ENCODE results near the gene DTX1. TPM values are rescaled to one million over a fixed set of nuclear protein-coding genes. Genes with fewer than 3 reads are reported as not detected.

Gene DTX1
- total RNA-seq, 1 donor from 2014 or later, result 79.4 TPM

DNA sequence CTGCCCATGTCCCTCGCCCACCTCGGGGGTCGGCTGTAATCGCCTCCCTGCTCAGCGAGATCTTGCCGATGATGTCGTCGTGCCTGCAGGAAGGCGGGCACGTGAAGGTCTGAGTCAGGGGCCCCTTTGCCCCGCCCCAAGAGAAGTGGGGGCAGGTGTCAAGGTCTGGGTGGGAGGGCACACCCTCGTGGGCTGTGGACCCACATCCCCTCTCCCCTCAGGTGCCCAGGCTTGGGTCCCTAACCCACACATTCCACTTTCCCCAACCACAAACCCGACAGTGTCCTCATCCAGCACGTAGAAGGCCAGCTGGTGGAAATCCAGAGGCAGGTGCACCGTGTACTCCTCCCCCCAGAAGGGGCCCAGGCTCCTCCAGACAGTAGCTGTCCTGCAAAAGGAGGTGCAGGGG is 71.3 kb downstream of the DTX1 start:
- intact Hi-C loops (cut with micrococcal nuclease), result no loop called here
- ChIA-PET POLR2A (no interaction called here), CTCF (interaction anchor here (0.7 kb wide), 1 partner anchor 25 kb away, joined by 3 read pairs; no protein-coding TSS in a partner anchor)
- H3K4me3 Mint-ChIP-seq, result no peak overlapping the region
- ATAC-seq (ENCODE audit: low read depth), result no peak
- TF ChIP-seq, protein P1, sequence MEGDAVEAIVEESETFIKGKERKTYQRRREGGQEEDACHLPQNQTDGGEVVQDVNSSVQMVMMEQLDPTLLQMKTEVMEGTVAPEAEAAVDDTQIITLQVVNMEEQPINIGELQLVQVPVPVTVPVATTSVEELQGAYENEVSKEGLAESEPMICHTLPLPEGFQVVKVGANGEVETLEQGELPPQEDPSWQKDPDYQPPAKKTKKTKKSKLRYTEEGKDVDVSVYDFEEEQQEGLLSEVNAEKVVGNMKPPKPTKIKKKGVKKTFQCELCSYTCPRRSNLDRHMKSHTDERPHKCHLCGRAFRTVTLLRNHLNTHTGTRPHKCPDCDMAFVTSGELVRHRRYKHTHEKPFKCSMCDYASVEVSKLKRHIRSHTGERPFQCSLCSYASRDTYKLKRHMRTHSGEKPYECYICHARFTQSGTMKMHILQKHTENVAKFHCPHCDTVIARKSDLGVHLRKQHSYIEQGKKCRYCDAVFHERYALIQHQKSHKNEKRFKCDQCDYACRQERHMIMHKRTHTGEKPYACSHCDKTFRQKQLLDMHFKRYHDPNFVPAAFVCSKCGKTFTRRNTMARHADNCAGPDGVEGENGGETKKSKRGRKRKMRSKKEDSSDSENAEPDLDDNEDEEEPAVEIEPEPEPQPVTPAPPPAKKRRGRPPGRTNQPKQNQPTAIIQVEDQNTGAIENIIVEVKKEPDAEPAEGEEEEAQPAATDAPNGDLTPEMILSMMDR (IDR thresholded peaks at IDR 0.05), result no peak
- H3K4me1 Mint-ChIP-seq, result peaks cover 26% of the 10 kb centered on the region
- H3K27ac Mint-ChIP-seq, result no peak overlapping the region
- DNase-seq, result no peak
- no peaks in the 10 kb centered on the region for H3K27me3 Mint-ChIP-seq
- H3K36me3 Mint-ChIP-seq (ENCODE audit: low read depth), result no peaks in the 10 kb centered on the region
- peaks cover 3% of the 10 kb centered on the region for H3K9me3 Mint-ChIP-seq

DNA sequence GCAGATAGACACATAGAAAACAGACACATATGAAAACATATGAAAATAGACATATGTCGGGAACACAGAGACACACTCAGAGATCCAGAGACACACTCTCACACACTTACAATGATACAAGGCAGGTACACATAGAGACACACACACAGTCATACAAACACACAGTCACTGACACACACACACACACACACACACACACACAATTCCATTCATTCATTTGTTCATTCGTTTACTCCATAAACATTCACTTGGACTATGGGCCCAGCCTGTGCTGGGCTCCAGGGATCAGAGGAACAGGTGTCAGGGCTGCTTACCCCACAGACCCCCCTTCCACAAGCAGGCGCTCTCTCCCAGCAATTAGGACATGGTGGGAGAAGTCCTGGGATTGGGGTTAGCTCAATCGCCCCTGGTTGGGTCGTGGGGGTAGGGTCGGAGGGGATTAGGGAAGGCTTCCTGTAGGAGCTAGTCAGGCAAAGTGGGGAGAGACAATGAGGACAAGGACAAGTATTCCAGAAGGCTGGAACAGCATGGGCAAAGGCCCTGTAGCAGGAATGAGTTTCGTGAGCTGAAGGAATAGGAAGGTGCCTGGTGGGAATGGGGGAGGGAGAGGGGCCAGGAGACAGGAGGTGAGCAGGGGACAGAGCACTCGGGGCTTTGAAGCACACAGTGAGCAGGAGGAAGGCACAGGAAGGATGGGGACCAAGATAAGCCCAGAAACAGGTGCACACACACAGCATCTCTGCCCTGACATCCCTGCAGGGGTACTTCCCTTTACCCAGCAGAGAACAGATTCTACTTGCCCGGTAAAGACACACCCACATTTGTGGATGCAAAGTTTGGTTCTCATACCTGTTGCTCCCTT is 72.5 kb downstream of the DTX1 start:
- Mint-ChIP-seq H3K27me3 (no peaks in the 10 kb centered on the region), H3K9me3 (no peaks in the 10 kb centered on the region), H3K4me3 (no peak overlapping the region), H3K36me3 (ENCODE audit: low read depth) (no peaks in the 10 kb centered on the region), H3K27ac (no peak overlapping the region), H3K4me1 (peaks cover 26% of the 10 kb centered on the region)
- DNase-seq (no peak), ATAC-seq (ENCODE audit: low read depth) (no peak)
- ChIA-PET CTCF (interaction anchor here (0.8 to 1.1 kb wide), 2 partner anchors 24 to 45 kb away, joined by 3 to 5 read pairs; no protein-coding TSS in a partner anchor), POLR2A (interaction anchor here (0.7 to 2.3 kb wide), 5 partner anchors 24 to 80 kb away, joined by 3 to 11 read pairs (median 3); no protein-coding TSS in a partner anchor)
- TF ChIP-seq, protein P1 (IDR thresholded peaks at IDR 0.05), result no peak
- intact Hi-C loops (cut with micrococcal nuclease), result no loop called here

DNA sequence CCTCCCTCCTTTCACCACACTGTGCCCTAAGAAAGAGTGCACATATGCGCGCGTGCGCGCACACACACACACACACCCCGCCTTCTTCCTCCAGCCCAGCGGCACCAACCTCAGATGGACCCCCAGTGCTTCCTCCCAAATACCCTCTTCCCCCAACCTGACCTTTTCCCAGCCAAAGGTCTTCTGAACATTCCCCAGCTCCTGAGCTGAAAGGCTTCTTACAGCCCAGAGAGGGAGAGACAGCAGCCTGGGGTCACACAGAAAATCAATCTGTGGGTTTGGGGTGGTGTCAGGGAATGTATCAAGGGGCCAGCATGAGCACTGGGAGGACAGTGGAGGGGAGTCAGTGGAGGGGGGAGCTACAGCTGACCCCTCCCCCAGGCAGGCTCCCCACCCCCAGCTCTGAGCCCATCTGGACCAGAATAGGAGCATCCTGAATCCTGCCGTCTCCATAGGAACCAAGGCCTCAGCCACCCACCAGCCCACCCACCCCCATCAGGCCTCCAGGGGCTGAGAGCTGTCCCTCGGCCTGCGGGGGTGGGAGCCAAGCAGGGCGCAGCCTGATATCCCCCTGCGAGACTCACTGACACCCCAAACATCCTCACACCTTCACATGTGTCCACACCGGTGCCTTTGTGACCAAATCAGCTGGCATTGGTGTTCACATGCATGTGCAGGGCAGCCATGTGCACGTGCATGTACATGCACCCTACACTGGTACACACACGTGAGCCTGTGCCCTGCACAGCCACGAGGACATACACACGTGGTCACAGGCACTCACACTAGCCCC is 73.3 kb downstream of the DTX1 start:
- peak; percentile 29 for DNase-seq
- ChIA-PET CTCF (interaction anchor here (0.7 to 1.4 kb wide), 4 partner anchors 23 to 45 kb away, joined by 3 to 5 read pairs (median 3); no protein-coding TSS in a partner anchor), POLR2A (interaction anchor here (0.5 to 2.5 kb wide), 8 partner anchors 13 to 81 kb away, joined by 3 to 11 read pairs (median 4); no protein-coding TSS in a partner anchor)
- TF ChIP-seq, protein P1 (IDR thresholded peaks at IDR 0.05), result no peak
- no peaks in the 10 kb centered on the region for H3K9me3 Mint-ChIP-seq
- peak overlapping the region; percentile 46 for H3K27ac Mint-ChIP-seq
- H3K27me3 Mint-ChIP-seq, result no peaks in the 10 kb centered on the region
- H3K4me1 Mint-ChIP-seq, result peaks cover 28% of the 10 kb centered on the region
- no peak overlapping the region for H3K4me3 Mint-ChIP-seq
- intact Hi-C loops (cut with micrococcal nuclease), result loop anchor here (1.0 to 5.0 kb wide), 3 partner anchors 23 to 44 kb away; no protein-coding TSS in a partner anchor
- H3K36me3 Mint-ChIP-seq (ENCODE audit: low read depth), result no peaks in the 10 kb centered on the region
- ATAC-seq (ENCODE audit: low read depth), result no peak

DNA sequence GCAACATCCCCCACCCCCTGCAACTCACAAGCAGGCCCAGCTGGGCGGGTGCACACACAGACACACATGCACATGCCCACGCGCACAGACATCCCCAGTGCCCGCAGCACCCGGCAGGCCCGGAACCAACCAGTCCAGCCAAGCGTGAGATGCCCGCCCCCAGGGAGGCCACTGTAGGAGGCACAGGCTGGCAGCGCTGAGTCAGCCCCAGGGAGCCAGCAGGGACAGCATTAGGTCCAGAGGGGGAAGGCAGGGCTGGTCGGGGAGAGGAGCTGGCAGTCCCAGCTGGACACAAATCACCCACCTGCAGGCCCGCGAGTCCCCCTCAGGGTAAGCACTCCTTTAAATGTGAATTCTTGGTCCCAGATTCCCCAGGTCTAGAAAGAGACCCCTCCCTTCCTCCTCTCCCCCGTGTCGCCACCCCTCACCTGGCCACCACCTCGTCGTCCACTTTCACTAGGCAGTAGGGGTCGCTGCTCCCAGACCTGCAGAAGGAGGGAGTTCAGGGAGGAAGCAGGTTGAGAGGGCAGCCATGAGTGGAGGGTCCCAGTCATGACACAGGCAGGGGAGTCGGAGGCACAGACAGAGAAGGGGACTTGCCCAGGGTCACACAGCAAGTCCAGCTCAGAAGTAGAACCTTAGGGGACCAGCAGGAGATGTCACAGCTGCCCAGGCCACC is 74.1 kb downstream of the DTX1 start:
- ChIA-PET POLR2A (interaction anchor here (1.0 to 2.5 kb wide), 5 partner anchors 12 to 78 kb away, joined by 3 to 11 read pairs (median 5); no protein-coding TSS in a partner anchor), CTCF (interaction anchor here (0.7 to 1.4 kb wide), 3 partner anchors 23 to 33 kb away, joined by 3 to 6 read pairs (median 3); no protein-coding TSS in a partner anchor)
- DNase-seq, result peak; percentile 57

More for the DNA sequence above, 74.1 kb downstream of the DTX1 start:
- Mint-ChIP-seq H3K27ac (peak overlapping the region; percentile 46), H3K4me3 (peak overlapping the region; percentile 35), H3K4me1 (peaks cover 34% of the 10 kb centered on the region), H3K27me3 (no peaks in the 10 kb centered on the region), H3K9me3 (no peaks in the 10 kb centered on the region), H3K36me3 (ENCODE audit: low read depth) (no peaks in the 10 kb centered on the region)
- peak; percentile 96 for ATAC-seq (ENCODE audit: low read depth)
- intact Hi-C loops (cut with micrococcal nuclease), result loop anchor here (1.0 to 5.0 kb wide), 3 partner anchors 23 to 44 kb away; no protein-coding TSS in a partner anchor
- TF ChIP-seq, protein P1 (IDR thresholded peaks at IDR 0.05), result no peak

Measured in activated B cell treated with CpG ODN at 0.5 μM for 24 hours (primary cell).